CD4-positive, alpha-beta memory T cell (primary cell): ENCODE results near the gene OSGIN1. TPM values are rescaled to one million over a fixed set of nuclear protein-coding genes. Genes with fewer than 3 reads are reported as not detected.

Source experiments
- CTCF ChIA-PET: fragments of 350-600 bp; sonication (Branson Sonifier 250); formaldehyde crosslinking; loops from one replicate; lab custom pipeline; 2021; ENCODE audit warnings: inconsistent platforms; ENCODE audit not compliant: partially characterized antibody; lab: Charles Lee
- POLR2A ChIA-PET: fragments of 350-600 bp; sonication (Branson Sonifier 250); formaldehyde crosslinking; loops from one replicate; lab custom pipeline; 2021; ENCODE audit not compliant: partially characterized antibody; lab: Charles Lee
- DNase-seq, 5 donors: peaks; one replicate each; pipeline versions ENCODE4 v3.0.0 to v3.0.0-alpha.2; 2020 to 2022; ENCODE audit warnings: mixed read lengths in 1 of 5
- H3K27ac ChIP-seq: one replicate; pipeline ENCODE4 v1.7.0; 2013; ENCODE audit warnings: low read depth, low read length
- H3K27me3 ChIP-seq: 2 replicates; pipeline ENCODE4 v1.7.0; 2013; ENCODE audit warnings: mild to moderate bottlenecking, low read length, moderate library complexity; ENCODE audit not compliant: insufficient read depth
- H3K36me3 ChIP-seq: 2 replicates; pipeline ENCODE4 v1.7.0; 2013; ENCODE audit warnings: mild to moderate bottlenecking, low read length, moderate library complexity; ENCODE audit not compliant: insufficient read depth
- H3K4me1 ChIP-seq: 2 replicates; pipeline ENCODE4 v1.7.0; 2013; ENCODE audit warnings: mild to moderate bottlenecking, low read length, moderate library complexity; ENCODE audit not compliant: insufficient read depth
- H3K4me3 ChIP-seq, 2 donors: one replicate each; pipeline ENCODE4 v1.7.0; 2013; ENCODE audit warnings: low read length in 2 of 2, mild to moderate bottlenecking in 1 of 2
- H3K9me3 ChIP-seq, 2 donors: one replicate each; pipeline ENCODE4 v1.7.0; 2013; ENCODE audit warnings: low read length in 2 of 2, control low read depth in 1 of 2; ENCODE audit not compliant: control insufficient read depth in 1 of 2
- H3K27ac Mint-ChIP-seq, 7 donors: one replicate each; pipeline ENCODE4 v1.8.0; 2020 to 2021; ENCODE audit warnings: mixed read lengths in 7 of 7, mild to moderate bottlenecking in 6 of 7, inconsistent platforms in 3 of 7, moderate library complexity in 3 of 7
- H3K27me3 Mint-ChIP-seq, 2 donors: one replicate each; pipeline ENCODE4 v1.8.0; 2020 to 2021; ENCODE audit warnings: mixed read lengths in 2 of 2
- H3K36me3 Mint-ChIP-seq, 2 donors: one replicate each; pipeline ENCODE4 v1.8.0; 2020 to 2021; ENCODE audit warnings: mixed read lengths in 2 of 2, inconsistent platforms in 1 of 2, mild to moderate bottlenecking in 1 of 2
- H3K4me1 Mint-ChIP-seq, 4 donors: one replicate each; pipeline ENCODE4 v1.8.0; 2020 to 2021; ENCODE audit warnings: mixed read lengths in 4 of 4, mild to moderate bottlenecking in 1 of 4
- H3K4me3 Mint-ChIP-seq, 8 donors: one replicate each; pipeline ENCODE4 v1.8.0; 2020 to 2021; ENCODE audit warnings: mixed read lengths in 8 of 8, mild to moderate bottlenecking in 7 of 8, moderate library complexity in 6 of 8, inconsistent platforms in 3 of 8
- H3K9me3 Mint-ChIP-seq, 8 donors: one replicate each; pipeline ENCODE4 v1.8.0; 2020 to 2021; ENCODE audit warnings: mixed read lengths in 8 of 8, mild to moderate bottlenecking in 5 of 8, inconsistent platforms in 3 of 8, moderate library complexity in 1 of 8
- intact Hi-C: fragments of 100-400 bp; cut with micrococcal nuclease; formaldehyde crosslinking; loops from one replicate; pipeline ENCODE4 v1.15.1; 2023
- polyA plus RNA-seq, 2 donors: library from polyadenylated mRNA; unstranded; fragments of 300-500 nt; fragmentation: Illumina TruSeq; gene quantifications; one replicate each; pipeline ENCODE4 v1.2.3, GENCODE V29; 2021
- total RNA-seq, 2 experiments: library from RNA; stranded (reverse); gene quantifications; one replicate each; pipeline ENCODE4 v1.2.3, GENCODE V29; 2021

The OSGIN1 gene
- total and polyA plus RNA-seq, 4 experiments from 2014 or later = 0.28 to 1.2 (median 1.1) TPM; not detected in 1

DNA sequence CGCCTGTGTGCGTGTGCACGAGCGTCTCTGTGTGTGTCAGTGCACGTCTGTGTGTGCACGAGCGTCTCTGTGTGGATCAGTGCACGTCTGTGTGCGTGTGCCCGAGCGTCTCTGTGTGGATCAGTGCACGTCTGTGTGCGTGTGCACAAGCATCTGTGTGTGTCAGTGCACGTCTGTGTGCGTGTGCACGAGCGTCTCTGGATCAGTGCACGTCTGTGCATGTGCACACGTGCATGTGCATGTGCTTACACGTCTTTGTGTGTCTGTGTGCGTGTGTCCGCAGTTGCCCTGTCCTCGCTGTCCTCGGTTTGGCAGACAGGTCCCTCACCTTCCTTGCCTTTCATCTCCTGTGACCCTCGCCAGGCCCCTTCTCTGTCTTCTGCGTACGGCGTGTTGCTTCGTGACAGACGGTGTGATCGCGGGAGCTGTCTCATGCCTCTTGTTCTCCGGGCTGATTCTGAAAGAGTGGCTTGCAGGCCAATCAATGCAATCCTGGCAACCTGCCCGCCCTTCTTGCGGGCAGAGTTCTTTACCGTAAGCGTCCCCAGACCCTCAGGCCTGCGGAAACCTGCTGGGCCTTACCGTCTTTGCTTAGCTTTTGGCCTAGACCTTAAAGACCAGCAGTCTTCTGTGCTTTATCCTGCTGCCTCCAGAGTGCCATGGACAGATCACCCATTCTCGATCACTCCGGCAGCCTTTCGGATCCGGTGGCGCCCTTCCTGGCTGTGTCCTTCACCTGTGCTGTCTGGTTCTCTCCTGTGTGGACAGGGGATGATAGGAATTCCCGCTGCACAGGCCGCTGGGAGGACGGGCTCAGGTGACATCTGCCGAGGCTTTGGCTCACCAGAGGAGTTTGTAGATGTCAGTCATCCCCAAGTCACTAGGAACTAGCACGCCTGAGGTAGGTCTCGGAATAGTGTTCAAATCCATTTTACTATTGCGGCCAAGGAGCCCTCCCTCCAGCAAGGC lies 35.6 kb upstream of the OSGIN1 start:
- Mint-ChIP-seq H3K36me3 (peaks cover 56 to 72% of the 10 kb centered on the region in 2 donors), H3K4me3 (no peak overlapping the region), H3K27ac (peak overlapping the region in 2 of 7 donors; percentile 36 to 83), H3K27me3 (no peaks in the 10 kb centered on the region), H3K9me3 (no peaks in the 10 kb centered on the region), H3K4me1 (peaks cover 0 to 8% (median 5%) of the 10 kb centered on the region in 4 donors)
- Histone ChIP-seq H3K27ac (no peak overlapping the region), H3K9me3 (no peaks in the 10 kb centered on the region), H3K27me3 (no peaks in the 10 kb centered on the region), H3K4me3 (no peak overlapping the region), H3K36me3 (peaks cover 49% of the 10 kb centered on the region), H3K4me1 (no peaks in the 10 kb centered on the region)
- CTCF ChIA-PET = no interaction called here
- intact Hi-C loops = no loop called here
- POLR2A ChIA-PET = no interaction called here
- no peak for DNase-seq

GRCh38 chr16:83920894-83921491 lies 32.0 kb upstream of the OSGIN1 start:
- peak overlapping the region in 2 of 8 donors; percentile 1 to 3 for H3K4me3 Mint-ChIP-seq
- intact Hi-C loops = no loop called here

GRCh38 chr16:83923581-83924365 lies 29.3 kb upstream of the OSGIN1 start:
- H3K9me3 Mint-ChIP-seq = no peaks in the 10 kb centered on the region
- peaks cover 6% of the 10 kb centered on the region for H3K36me3 ChIP-seq
- H3K27ac Mint-ChIP-seq = no peak overlapping the region
- H3K27ac ChIP-seq = no peak overlapping the region
- no peak for DNase-seq
- POLR2A ChIA-PET = no interaction called here
- no peak overlapping the region for H3K4me3 ChIP-seq
- H3K27me3 Mint-ChIP-seq = no peaks in the 10 kb centered on the region
- no peaks in the 10 kb centered on the region for H3K4me1 ChIP-seq
- no peaks in the 10 kb centered on the region for H3K9me3 ChIP-seq
- H3K4me1 Mint-ChIP-seq = peaks cover 3 to 5% (median 4%) of the 10 kb centered on the region in 4 donors
- CTCF ChIA-PET = interaction anchor here (0.5 to 6.0 kb wide), 3 partner anchors 10 to 1056 kb away, joined by 3 to 38 read pairs (median 3); no protein-coding TSS in a partner anchor
- peaks cover 22 to 31% of the 10 kb centered on the region in 2 donors for H3K36me3 Mint-ChIP-seq
- intact Hi-C loops = no loop called here
- H3K4me3 Mint-ChIP-seq = no peak overlapping the region
- H3K27me3 ChIP-seq = no peaks in the 10 kb centered on the region

More at GRCh38 chr16:83920894-83921491, 32.0 kb upstream of the OSGIN1 start:
- H3K4me1 Mint-ChIP-seq = peaks cover 0 to 7% (median 3%) of the 10 kb centered on the region in 4 donors
- no peak for DNase-seq
- H3K27ac Mint-ChIP-seq = peak overlapping the region in 2 of 7 donors; percentile 70 to 73
- no peak overlapping the region for H3K4me3 ChIP-seq
- no peaks in the 10 kb centered on the region for H3K4me1 ChIP-seq
- peaks cover 41 to 52% of the 10 kb centered on the region in 2 donors for H3K36me3 Mint-ChIP-seq
- POLR2A ChIA-PET = no interaction called here
- no peaks in the 10 kb centered on the region for H3K27me3 ChIP-seq
- H3K27ac ChIP-seq = no peak overlapping the region
- no peaks in the 10 kb centered on the region for H3K9me3 Mint-ChIP-seq
- H3K27me3 Mint-ChIP-seq = no peaks in the 10 kb centered on the region
- no peaks in the 10 kb centered on the region for H3K9me3 ChIP-seq
- H3K36me3 ChIP-seq = peaks cover 20% of the 10 kb centered on the region
- CTCF ChIA-PET = no interaction called here

DNA sequence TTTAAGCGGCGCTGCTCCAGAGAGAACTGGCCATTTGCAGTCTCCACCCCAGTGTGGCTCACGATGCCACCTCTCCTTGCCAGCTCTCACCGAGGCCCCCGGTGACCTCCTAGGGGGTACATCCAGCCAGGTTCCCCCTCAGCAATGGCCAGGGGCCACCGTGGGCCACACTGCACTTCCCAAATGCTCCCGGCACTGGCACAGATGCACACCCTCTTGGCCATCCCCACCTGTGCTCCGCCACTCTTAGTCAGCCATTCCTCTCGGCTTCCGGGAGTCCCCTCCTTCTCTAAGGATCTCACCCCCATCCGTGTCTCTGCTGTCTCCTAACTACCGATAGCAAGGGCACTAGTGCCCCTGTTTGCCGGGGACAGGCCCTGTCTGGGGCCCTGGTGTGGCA lies 28.4 kb upstream of the OSGIN1 start:
- Histone ChIP-seq H3K36me3 (no peaks in the 10 kb centered on the region), H3K4me3 (no peak overlapping the region), H3K9me3 (no peaks in the 10 kb centered on the region), H3K27me3 (no peaks in the 10 kb centered on the region), H3K27ac (no peak overlapping the region), H3K4me1 (no peaks in the 10 kb centered on the region)
- intact Hi-C loops = no loop called here
- DNase-seq = no peak
- Mint-ChIP-seq H3K4me1 (peaks cover 3 to 5% (median 4%) of the 10 kb centered on the region in 4 donors), H3K36me3 (peaks cover 13 to 21% of the 10 kb centered on the region in 2 donors), H3K27me3 (no peaks in the 10 kb centered on the region), H3K27ac (no peak overlapping the region), H3K9me3 (no peaks in the 10 kb centered on the region), H3K4me3 (no peak overlapping the region)
- CTCF ChIA-PET = interaction anchor here (0.8 to 6.0 kb wide), 2 partner anchors 12 kb away, joined by 3 to 38 read pairs; no protein-coding TSS in a partner anchor
- POLR2A ChIA-PET = no interaction called here

GRCh38 chr16:83925095-83925905 lies 27.7 kb upstream of the OSGIN1 start:
- no peak for DNase-seq
- CTCF ChIA-PET = interaction anchor here (0.8 to 6.0 kb wide), 4 partner anchors 12 to 99 kb away, joined by 3 to 38 read pairs (median 3); no protein-coding TSS in a partner anchor
- Mint-ChIP-seq H3K9me3 (no peaks in the 10 kb centered on the region), H3K27me3 (no peaks in the 10 kb centered on the region), H3K27ac (no peak overlapping the region), H3K36me3 (peaks cover 10 to 19% of the 10 kb centered on the region in 2 donors), H3K4me1 (peaks cover 3 to 4% (median 4%) of the 10 kb centered on the region in 4 donors), H3K4me3 (no peak overlapping the region)
- no peak overlapping the region for H3K27ac ChIP-seq
- H3K4me3 ChIP-seq = no peak overlapping the region
- H3K27me3 ChIP-seq = no peaks in the 10 kb centered on the region
- no peaks in the 10 kb centered on the region for H3K4me1 ChIP-seq
- intact Hi-C loops = no loop called here
- H3K36me3 ChIP-seq = no peaks in the 10 kb centered on the region
- POLR2A ChIA-PET = no interaction called here
- no peaks in the 10 kb centered on the region for H3K9me3 ChIP-seq

DNA sequence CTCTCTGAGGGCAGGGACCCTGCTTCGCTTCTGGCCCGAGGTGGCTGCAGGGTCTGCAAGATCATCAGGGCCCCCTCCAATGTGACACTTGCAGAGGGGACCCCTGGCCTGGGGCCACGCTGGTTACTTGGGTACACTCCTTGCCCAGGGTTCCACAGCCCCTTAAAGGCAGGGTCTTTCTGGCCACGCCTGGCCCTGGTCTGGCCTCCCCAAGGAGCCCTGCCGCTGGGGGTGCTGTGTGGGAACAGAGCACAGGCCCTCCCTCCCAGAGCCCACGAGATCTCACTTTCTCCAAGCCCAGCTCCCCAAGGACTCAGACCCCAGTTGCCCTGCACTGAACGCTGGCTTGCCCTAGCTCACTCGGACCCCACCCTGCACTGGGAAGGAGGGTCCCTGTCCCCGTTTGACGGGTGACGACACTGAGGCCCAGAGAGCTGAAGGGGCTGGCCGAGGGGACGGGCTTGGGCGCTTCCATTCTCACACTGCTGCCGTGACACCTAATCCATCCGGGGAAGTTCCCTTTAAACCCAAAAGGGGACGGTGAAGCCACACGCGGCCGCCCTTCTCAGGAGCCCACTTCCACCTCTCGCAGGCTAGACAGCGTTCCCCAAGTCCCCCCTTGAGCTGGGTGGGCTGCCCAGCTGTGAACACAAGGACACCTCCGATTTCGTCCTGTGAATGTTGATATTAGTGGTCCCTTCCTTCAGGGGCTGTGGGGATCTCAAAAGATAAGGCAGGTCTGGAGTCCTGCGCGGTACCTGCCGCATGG lies 26.9 kb upstream of the OSGIN1 start:
- no peaks in the 10 kb centered on the region for H3K9me3 Mint-ChIP-seq
- H3K4me1 Mint-ChIP-seq = peaks cover 2 to 4% (median 4%) of the 10 kb centered on the region in 4 donors
- Histone ChIP-seq H3K4me3 (no peak overlapping the region), H3K4me1 (no peaks in the 10 kb centered on the region), H3K27me3 (no peaks in the 10 kb centered on the region), H3K27ac (no peak overlapping the region), H3K9me3 (no peaks in the 10 kb centered on the region), H3K36me3 (no peaks in the 10 kb centered on the region)
- ChIA-PET CTCF (interaction anchor here (0.8 to 6.0 kb wide), 8 partner anchors 10 to 197 kb away, joined by 3 to 38 read pairs (median 3); no protein-coding TSS in a partner anchor), POLR2A (no interaction called here)
- DNase-seq = no peak
- intact Hi-C loops = loop anchor here (1.0 kb wide), 1 partner anchor 100 kb away; no protein-coding TSS in a partner anchor
- H3K36me3 Mint-ChIP-seq = peaks cover 4 to 11% of the 10 kb centered on the region in 2 donors
- no peak overlapping the region for H3K4me3 Mint-ChIP-seq
- H3K27ac Mint-ChIP-seq = peak overlapping the region in 2 of 7 donors; percentile 31 to 76
- no peaks in the 10 kb centered on the region for H3K27me3 Mint-ChIP-seq
